ENCODE results near the gene MEG3. TPM values are rescaled to one million over a fixed set of nuclear protein-coding genes. Genes with fewer than 3 reads are reported as not detected.

The MEG3 gene
- total RNA-seq, 4 donors from 2014 or later = 6.0 to 23.7 (median 9.4) TPM

DNA sequence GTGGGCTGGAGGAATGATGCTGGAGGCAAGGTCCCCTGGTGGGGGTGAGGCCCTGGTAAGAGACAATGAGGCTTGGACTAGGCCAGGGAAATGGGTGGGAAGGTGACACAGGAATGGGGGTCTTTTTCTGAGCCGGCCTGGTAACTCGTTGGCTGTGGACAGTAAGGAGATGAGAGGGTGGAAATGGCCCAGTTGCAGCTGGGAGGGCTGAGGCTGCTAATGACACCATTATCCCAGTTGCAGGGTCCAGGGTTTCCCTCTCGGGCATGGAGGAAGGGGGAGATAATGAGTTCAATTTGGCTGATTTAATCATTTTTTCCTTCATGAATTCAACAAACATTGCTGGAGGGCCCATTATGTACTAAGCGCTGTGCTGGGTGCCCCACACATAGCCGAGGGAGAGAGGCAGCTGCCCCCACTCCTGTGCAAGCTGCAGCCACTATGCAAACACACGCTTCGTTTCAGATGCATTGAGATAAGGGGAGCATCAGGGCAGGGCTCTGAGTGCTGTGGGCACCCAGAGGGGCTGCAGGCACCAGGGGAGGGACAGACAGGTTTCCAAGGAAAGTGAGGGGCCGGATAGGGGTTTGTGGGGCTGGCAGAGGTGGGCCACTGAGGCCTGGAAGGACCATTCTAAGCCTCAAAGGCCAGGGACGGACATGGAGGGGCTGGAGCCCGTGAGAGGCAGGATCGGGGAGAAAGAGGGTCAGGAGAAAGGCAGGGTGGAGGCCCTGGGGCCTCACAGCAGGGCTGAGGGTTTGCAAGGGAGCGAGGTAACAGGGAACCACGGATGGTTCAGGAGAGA is 43.2 kb upstream of the MEG3 start:
- no peak overlapping the region for H3K4me3 ChIP-seq (replicated peaks in 1 of 3)
- TF ChIP-seq, protein P1, sequence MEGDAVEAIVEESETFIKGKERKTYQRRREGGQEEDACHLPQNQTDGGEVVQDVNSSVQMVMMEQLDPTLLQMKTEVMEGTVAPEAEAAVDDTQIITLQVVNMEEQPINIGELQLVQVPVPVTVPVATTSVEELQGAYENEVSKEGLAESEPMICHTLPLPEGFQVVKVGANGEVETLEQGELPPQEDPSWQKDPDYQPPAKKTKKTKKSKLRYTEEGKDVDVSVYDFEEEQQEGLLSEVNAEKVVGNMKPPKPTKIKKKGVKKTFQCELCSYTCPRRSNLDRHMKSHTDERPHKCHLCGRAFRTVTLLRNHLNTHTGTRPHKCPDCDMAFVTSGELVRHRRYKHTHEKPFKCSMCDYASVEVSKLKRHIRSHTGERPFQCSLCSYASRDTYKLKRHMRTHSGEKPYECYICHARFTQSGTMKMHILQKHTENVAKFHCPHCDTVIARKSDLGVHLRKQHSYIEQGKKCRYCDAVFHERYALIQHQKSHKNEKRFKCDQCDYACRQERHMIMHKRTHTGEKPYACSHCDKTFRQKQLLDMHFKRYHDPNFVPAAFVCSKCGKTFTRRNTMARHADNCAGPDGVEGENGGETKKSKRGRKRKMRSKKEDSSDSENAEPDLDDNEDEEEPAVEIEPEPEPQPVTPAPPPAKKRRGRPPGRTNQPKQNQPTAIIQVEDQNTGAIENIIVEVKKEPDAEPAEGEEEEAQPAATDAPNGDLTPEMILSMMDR (IDR thresholded peaks at IDR 0.05) = no peak
- no peak for TF ChIP-seq POLR2A (IDR thresholded peaks at IDR 0.05)

DNA sequence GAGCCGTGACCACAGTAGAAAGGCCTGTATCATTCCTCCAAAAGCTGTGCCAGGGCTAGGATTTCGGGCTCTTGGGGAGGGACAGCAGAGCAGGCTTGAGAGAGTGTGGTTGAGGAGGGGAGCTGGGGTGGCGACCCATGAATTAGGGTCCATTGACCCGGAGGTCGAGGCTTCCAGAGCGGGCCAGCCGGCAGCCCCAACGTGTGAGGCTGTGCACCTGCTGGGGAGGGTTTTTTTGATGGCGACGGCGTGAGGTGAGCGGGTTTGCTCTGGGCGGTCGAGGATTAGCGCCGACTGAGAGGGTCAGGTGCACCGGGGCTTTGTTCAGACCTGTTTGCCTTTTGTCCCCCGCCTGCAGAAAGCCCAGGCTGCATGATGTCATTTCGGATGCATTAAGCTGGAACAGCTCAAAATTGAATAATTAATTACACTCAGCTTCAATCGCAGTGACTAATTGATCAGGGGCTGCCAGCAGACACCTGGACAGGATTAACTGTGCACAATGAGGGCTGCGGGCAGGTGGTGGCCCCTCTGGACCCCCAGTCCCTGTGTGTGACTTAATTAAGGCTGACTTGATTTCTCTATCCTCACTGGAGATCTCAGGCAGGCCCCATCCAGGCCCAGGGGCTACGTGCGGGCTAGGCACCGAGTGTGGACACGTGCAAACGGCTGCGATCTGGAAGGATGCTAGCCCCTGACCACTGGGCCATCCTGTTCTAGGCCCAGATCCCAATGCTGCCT is 42.1 kb upstream of the MEG3 start:
- DNase-seq = no peak
- 92 to 94% methylated on average over 23 to 27 of the region's 27 CpGs for WGBS, 2 donors

More for the DNA sequence above, 43.2 kb upstream of the MEG3 start:
- H3K27ac ChIP-seq = no peak overlapping the region
- no peaks in the 10 kb centered on the region for H3K27me3 ChIP-seq
- no peaks in the 10 kb centered on the region for H3K4me1 ChIP-seq
- H3K36me3 ChIP-seq = no peaks in the 10 kb centered on the region
- 81 to 82% methylated on average over 13 of the region's 13 CpGs for WGBS, 2 donors
- no peak for DNase-seq
- intact Hi-C loops (cut with DNase I) = no loop called here
- no peaks in the 10 kb centered on the region for H3K9me3 ChIP-seq

DNA sequence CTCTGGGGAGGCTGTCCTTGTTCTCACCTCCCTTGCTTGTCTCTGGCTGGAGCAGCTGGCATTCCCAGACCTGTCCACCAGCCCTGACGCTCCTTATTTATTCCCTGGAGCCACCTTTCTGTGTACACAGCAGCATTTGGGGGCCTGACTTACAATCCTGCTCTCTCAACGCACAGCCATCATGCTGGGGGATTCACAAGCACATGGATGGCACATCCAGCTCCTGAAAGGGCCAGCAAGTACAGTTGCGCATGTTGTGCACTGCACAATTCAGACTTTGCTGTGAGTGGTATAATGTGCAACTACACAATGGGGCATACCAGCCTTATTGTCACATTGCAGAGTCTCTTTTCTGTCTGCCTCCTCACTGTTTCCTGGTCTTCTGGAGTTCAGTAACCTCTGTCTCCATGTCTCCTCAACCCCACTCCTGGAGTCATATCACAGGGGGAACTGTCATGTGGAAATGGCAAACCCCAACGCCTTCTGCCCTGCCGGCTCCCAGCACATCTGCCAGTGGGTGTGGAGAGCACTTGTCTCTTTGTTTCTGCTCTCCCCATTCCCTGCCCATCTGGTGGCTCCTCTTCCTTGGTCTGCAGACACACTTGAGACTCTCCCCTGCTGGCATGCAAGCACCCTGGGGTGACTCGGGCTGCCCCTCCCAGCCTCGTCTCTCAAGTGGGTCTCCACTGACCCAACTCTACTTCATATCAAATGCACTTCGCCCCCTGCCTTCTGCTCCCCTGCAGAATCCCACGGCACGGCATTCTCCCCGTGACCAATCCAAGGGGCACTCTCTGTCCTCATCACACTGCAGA is 41.2 kb upstream of the MEG3 start:
- 86 to 90% methylated on average over 11 of the region's 11 CpGs for WGBS, 2 donors
- Histone ChIP-seq H3K27ac (no peak overlapping the region), H3K36me3 (no peaks in the 10 kb centered on the region), H3K4me3 (replicated peaks in 1 of 3) (no peak overlapping the region), H3K4me1 (no peaks in the 10 kb centered on the region), H3K9me3 (no peaks in the 10 kb centered on the region), H3K27me3 (no peaks in the 10 kb centered on the region)
- TF ChIP-seq, protein P1 (IDR thresholded peaks at IDR 0.05) = no peak
- TF ChIP-seq POLR2A (IDR thresholded peaks at IDR 0.05) = no peak
- intact Hi-C loops (cut with DNase I) = no loop called here
- DNase-seq = no peak

More for the DNA sequence above, 42.1 kb upstream of the MEG3 start:
- H3K4me1 ChIP-seq = no peaks in the 10 kb centered on the region
- H3K27me3 ChIP-seq = no peaks in the 10 kb centered on the region
- no peak overlapping the region for H3K4me3 ChIP-seq (replicated peaks in 1 of 3)
- H3K9me3 ChIP-seq = no peaks in the 10 kb centered on the region
- H3K36me3 ChIP-seq = no peaks in the 10 kb centered on the region
- TF ChIP-seq, protein P1 (IDR thresholded peaks at IDR 0.05) = no peak
- no peak for TF ChIP-seq POLR2A (IDR thresholded peaks at IDR 0.05)
- no peak overlapping the region for H3K27ac ChIP-seq
- intact Hi-C loops (cut with DNase I) = no loop called here

DNA sequence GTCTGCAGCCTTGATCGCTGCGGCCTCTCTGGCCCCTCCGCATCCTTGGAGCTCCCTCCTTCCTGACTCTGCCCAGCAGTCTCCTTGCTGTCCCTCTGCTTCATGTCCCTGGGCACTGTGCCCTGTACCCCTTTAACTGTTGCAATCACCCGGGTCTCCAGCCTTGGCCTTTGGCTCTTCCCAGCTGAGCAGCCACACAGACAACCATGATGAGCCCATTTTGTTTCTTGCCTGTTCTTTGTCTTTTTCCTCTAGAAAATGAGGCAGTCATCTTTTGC is 40.6 kb upstream of the MEG3 start:
- TF ChIP-seq, protein P1 (IDR thresholded peaks at IDR 0.05) = no peak
- no peak for TF ChIP-seq POLR2A (IDR thresholded peaks at IDR 0.05)
- Histone ChIP-seq H3K27ac (no peak overlapping the region), H3K36me3 (no peaks in the 10 kb centered on the region), H3K27me3 (no peaks in the 10 kb centered on the region), H3K4me1 (no peaks in the 10 kb centered on the region), H3K9me3 (no peaks in the 10 kb centered on the region), H3K4me3 (replicated peaks in 1 of 3) (no peak overlapping the region)
- 91 to 97% methylated on average over 4 of the region's 4 CpGs for WGBS, 2 donors
- DNase-seq = no peak
- intact Hi-C loops (cut with DNase I) = no loop called here

Data from thyroid gland (tissue), 4 donors.